RPMI7951 (cell line): ENCODE measurements around the gene C12orf76. TPM values are rescaled to one million over a fixed set of nuclear protein-coding genes. Genes with fewer than 3 reads are reported as not detected.
"Not testable (repeated sequence)": the region's sequence is repeated elsewhere in the genome, so short reads cannot be mapped to it uniquely, and the experiment has no call there.

Experiments used
- DNase-seq: peaks from one replicate; pipeline ENCODE4 v3.0.0-alpha.2; 2012; ENCODE audit warnings: low read depth
- total RNA-seq: library from RNA; depleted of rRNA; stranded (reverse); fragments of >200 nt; shearing (Covaris generic); gene quantifications from 2 replicates; pipeline ENCODE4 v1.2.3, GENCODE V29; 2014; rRNA removed

C12orf76 gene
- 14.9 and 15.9 TPM in 2 replicates for total RNA-seq

DNA sequence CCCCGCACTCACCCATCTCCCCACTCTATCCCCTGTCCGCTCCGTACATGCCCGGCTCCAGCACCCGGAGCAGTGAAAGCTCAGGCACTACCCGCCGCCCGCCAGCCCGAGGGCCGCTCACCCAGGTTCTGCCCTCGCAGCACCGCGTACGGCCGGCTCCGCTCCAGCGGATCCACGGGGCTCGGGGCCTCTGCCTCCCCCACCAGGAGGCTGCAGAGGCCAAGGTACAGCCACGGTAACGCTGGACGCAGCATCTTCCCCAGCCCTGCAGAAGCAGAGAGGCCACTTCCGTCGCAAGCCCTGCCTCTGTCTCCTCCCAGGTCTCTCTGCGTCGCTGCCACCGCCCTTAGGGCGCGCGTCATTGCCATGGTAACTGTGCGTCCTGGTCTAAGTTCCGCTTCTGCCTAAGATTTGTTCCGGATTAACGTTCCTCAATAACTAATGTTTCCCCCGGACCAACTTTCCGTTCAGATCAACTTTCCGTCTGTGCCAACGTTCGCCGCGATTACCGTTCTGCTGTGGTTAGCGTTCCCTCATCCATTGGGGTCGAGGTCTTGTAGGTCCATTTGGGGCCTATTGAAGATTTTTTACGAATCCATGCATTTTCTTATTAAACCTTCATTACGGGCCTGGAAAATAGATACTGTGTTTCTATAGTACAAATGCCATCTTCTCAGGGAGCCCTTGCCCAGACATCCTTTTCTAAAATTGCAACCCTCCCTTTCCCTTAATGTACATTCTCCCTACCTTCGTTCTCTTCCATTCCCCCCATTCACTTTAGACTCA is at the start of gene C12orf76:
C12orf76 (minus strand) TSS at position 281 of the 786 bp plus-strand sequence; CDS start at position 254, 27 bp downstream.
- DNase-seq = peak; percentile 95

DNA sequence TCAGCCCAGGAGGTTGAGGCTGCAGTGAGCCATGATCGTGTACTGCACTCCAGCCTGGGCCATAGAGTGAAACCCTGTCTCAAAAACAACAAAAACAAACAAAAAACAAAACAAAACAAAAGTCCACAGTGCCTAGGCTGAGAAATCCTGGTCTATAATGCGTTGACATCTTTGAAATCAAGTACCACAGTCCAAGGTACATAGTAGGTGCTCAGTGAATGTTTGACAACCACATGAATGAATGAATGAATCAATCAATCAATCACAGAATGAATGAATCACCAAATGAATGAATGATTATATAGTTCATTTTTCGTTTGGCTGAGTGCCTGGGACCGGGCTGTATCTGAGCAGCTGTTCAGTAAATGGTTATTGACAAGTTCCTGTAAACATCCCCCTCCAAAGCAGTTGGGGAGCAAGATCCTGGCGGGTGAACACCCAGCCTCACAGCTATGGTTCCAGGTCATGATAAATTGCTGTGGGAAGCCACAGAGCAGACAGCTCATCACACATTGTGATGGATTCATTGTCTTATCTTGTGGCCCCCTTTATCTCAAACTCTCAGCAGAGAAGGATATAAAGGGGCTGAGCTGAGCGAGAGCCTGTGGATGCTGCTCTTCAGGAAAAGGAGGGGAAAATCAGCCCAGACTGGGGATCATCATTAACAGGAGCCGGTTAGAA is 45.4 kb upstream of the C12orf76 start:
- no peak for DNase-seq

- no peak for DNase-seq
Observed at GRCh38 chr12:110091136-110091711, 42.9 kb upstream of the C12orf76 start.

- DNase-seq = no peak
Observed at GRCh38 chr12:110090266-110091135, 42.2 kb upstream of the C12orf76 start.

GRCh38 chr12:110088936-110089335 is 40.6 kb upstream of the C12orf76 start:
- DNase-seq = no peak

- not testable (repeated sequence) for DNase-seq
Observed at GRCh38 chr12:110088216-110088615, 39.9 kb upstream of the C12orf76 start.

DNA sequence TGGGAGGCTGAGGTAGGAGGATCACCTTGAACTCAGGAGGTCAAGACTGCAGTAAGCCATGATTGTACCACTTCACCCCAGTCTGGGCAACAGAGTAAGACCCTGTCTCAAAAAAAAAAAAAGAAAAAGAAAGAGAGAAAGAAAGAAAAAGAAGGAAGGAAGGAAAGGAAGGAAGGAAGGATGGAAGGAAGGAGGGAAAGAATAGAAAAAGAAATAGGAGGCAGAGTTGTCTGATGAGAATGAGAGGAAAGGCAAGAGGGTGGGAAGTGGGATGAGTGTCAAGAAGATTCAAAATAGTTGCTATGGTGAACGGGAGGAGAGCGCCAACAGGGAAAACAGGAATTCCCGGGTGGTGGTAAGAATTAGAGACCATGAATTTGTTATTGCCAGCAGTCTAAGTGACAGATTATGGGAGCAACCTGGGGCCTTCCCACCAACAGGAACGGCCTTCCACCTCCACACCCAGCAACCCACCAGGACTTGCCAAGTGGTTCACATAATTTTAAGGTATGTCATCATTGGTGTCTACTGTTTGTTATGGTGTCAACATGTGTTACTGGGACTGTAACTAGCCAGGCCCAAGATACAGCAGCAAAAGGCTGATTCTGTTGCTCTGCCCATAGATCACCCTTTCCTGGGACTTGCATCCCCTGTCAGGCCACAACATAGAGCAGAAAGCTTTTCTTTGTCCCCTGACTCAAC is 36.1 kb upstream of the C12orf76 start:
- no peak for DNase-seq

- no peak for DNase-seq
Observed at GRCh38 chr12:110080410-110080809, 32.1 kb upstream of the C12orf76 start.

GRCh38 chr12:110079477-110080400 is 31.4 kb upstream of the C12orf76 start:
- DNase-seq = peak; percentile 82

DNA sequence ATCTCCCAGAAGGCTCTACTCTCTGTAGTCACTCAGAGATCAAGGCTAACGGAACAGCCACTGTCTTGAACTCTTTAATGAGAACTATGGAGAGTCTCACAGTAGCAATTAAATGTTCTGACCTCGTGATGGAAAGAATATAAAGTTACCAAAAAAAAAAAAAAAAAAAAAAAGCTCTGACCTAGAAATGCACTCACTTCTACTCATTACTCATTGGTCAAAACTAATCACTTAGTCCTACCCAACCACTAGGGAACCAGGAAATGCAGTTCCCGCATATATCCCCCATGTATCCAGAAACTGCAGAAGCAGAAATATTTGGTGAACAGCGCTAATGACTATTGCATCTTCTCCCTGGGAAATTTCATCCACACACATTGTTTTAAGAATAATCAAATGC is 29.5 kb upstream of the C12orf76 start:
- DNase-seq = no peak

DNA sequence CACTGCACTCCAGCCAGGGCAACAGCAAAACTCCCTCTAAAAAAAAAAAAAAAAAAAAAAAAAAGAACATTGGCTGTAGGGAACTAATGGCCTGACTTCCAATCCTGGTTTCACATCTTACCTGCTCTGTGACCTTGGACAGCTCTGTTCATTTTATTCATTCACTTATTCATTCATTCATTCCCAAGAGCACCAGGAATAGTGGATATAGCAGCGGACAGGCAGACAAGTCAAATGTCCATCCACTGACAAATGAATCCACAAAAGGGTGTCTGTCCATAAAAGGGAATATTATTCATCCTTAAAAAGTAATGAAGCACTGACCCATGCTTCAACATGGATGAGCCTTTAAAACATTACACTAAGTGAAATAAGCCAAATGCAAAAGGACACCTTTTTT is 27.6 kb upstream of the C12orf76 start:
- no peak for DNase-seq

GRCh38 chr12:110074089-110074488 is 25.8 kb upstream of the C12orf76 start:
- DNase-seq = no peak

GRCh38 chr12:110073049-110073831 is 24.9 kb upstream of the C12orf76 start:
- DNase-seq = peak; percentile 59

DNA sequence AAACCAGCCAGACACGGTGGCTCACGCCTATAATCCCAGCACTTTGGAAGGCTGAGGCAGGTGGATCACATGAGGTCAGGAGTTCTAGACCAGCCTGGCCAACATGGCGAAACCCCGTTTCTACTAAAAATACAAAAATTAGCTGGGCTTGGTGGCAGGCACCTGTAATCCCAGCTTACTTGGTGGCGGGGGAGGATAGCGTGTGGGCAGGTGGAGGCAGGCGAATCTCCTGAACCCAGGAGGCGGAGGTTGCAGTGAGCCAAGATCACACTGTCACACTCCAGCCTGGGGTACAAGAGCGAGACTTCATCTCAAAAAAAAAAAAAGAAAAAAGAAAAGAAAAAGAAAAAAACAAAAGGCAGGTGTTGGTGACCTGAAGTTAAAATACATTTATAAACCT is 24.3 kb upstream of the C12orf76 start:
- not testable (repeated sequence) for DNase-seq

DNA sequence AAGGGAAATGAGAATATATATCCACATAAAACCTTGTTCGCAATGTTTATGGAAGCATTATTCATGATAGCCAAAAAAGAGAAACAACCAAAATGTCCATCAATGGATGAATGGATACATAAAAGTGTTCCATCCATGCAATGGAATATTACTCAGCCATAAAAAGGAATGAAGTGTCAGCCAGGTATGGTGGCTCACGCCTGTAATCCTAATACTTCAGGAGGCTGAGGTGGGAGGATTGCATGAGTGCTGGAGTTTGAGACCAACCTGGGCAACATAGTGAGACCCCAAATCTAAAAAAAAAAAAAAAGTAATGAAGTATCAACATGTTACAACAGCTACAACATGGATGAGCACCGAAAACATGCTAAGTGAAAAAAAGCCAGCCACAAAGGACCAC is 23.6 kb upstream of the C12orf76 start:
- DNase-seq = no peak

DNA sequence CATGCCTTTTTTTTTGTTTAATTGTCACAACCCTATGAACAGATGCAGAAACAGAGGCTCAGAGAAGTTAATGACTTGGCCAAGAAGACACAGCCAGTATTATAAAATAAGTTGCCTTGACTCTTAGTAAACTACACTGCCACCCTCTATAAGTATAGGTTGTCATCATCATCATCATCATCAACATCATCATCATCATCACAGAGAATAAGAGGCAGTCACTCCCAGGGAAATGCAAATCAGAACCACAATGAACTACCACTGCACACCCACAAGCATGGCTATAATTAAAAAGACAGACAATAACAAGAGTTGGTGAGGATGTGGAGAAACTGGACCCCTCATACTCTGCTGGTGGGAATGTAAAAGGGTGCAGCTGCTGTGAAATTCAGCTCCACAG is 23.2 kb upstream of the C12orf76 start:
- DNase-seq = no peak

DNA sequence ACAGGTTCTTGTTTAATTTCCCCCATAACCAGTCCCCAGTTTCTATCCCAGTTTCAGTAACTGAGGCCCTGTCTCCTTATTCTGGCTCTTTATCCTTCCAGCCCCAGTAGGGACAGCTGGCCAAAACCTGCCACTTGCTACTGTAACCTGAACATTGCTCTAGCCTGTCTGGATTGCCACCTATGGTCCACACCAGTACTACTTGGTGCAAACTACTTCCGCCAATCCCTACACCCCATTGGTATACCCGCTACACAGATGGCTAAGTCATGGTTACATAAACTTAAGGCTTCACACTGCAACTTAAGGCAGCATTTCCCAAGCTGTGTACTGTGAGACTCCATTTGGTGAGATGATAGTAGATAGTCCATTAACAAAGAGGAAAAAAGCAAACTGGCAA is 20.3 kb upstream of the C12orf76 start:
- DNase-seq = no peak

DNA sequence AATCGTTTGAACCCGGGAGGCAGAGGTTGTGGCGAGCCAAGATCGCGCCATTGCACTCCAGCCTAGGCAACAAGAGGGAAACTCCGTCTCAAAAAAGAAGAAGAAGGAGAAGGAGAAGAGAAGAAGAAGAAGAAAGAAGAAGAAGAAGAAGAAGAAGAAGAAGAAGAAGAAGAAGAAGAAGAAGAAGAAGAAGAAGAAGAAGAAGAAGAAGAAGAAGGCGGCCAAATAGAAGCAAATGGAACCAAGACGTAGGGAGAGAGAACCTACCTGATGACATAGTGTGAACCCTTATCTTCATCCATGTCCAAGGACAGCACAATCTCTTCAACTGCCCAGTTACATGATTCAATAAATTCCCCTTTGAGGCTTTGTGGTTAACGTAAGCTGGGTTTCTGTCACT is 19.8 kb upstream of the C12orf76 start:
- not testable (repeated sequence) for DNase-seq

GRCh38 chr12:110067531-110067930 is 19.2 kb upstream of the C12orf76 start:
- DNase-seq = no peak
